ENCODE data around the gene TMEM45B. TPM values are rescaled to one million over a fixed set of nuclear protein-coding genes. Genes with fewer than 3 reads are reported as not detected.
"Not testable (repeated sequence)": the region's sequence is repeated elsewhere in the genome, so short reads cannot be mapped to it uniquely, and the experiment has no call there.

TMEM45B gene
- total and polyA plus RNA-seq, 2 experiments from 2014 or later: 97.2 to 114 TPM

- Histone ChIP-seq H3K9me3 (ENCODE audit: low read depth) (no peaks in the 10 kb centered on the region), H3K27ac (peak overlapping the region; percentile 64), H3K4me3 (no peak overlapping the region), H3K4me1 (ENCODE audit: insufficient read depth) (peaks cover 13% of the 10 kb centered on the region), H3K27me3 (no peaks in the 10 kb centered on the region), H3K9me2 (replicated peaks; ENCODE audit: insufficient read depth) (no peaks in the 10 kb centered on the region), H3K36me3 (replicated peaks; ENCODE audit: insufficient read depth, low read depth) (no peaks in the 10 kb centered on the region), H3K79me2 (no peaks in the 10 kb centered on the region), H2AFZ (no peak overlapping the region), H4K20me1 (ENCODE audit: insufficient read depth, poor library complexity, severe bottlenecking) (no peaks in the 10 kb centered on the region), H3K4me2 (no peak overlapping the region)
- TF ChIP-seq EZH2 (IDR thresholded peaks at IDR 0.05; ENCODE audit: borderline replicate concordance): no peak
- no peak for TF ChIP-seq CTCF (IDR thresholded peaks at IDR 0.05; ENCODE audit: poor library complexity)
- no peak for TF ChIP-seq EZH2phosphoT487 (IDR thresholded peaks at IDR 0.05; ENCODE audit: low read depth, severe bottlenecking, unreplicated experiment)
- DNase-seq (ENCODE audit: low spot score): no peak
- 91% methylated on average over 4 of the region's 4 CpGs for WGBS (ENCODE audit: low lambda C conversion rate, missing lambda C conversion rate)
These were observed 50.1 kb downstream of the TMEM45B start for GRCh38 chr11:129865701-129866100.

- H3K9me3 ChIP-seq (ENCODE audit: low read depth): no peaks in the 10 kb centered on the region
- no peaks in the 10 kb centered on the region for H3K79me2 ChIP-seq
- H2AFZ ChIP-seq: no peak overlapping the region
- no peaks in the 10 kb centered on the region for H4K20me1 ChIP-seq (ENCODE audit: insufficient read depth, poor library complexity, severe bottlenecking)
- no peak overlapping the region for H3K4me3 ChIP-seq
- no peak overlapping the region for H3K4me2 ChIP-seq
- 26% methylated on average over 3 of the region's 3 CpGs for WGBS (ENCODE audit: low lambda C conversion rate, missing lambda C conversion rate)
- no peaks in the 10 kb centered on the region for H3K9me2 ChIP-seq (replicated peaks; ENCODE audit: insufficient read depth)
- peak overlapping the region; percentile 64 for H3K27ac ChIP-seq
- H3K4me1 ChIP-seq (ENCODE audit: insufficient read depth): peaks cover 13% of the 10 kb centered on the region
- H3K36me3 ChIP-seq (replicated peaks; ENCODE audit: insufficient read depth, low read depth): no peaks in the 10 kb centered on the region
- peak; percentile 46 for DNase-seq (ENCODE audit: low spot score)
- H3K27me3 ChIP-seq: no peaks in the 10 kb centered on the region
- no peak for TF ChIP-seq EZH2phosphoT487 (IDR thresholded peaks at IDR 0.05; ENCODE audit: low read depth, severe bottlenecking, unreplicated experiment)
- no peak for TF ChIP-seq EZH2 (IDR thresholded peaks at IDR 0.05; ENCODE audit: borderline replicate concordance)
- TF ChIP-seq CTCF (IDR thresholded peaks at IDR 0.05; ENCODE audit: poor library complexity): no peak
These were observed 50.7 kb downstream of the TMEM45B start for GRCh38 chr11:129866311-129866710.

GRCh38 chr11:129868626-129869025 lies 53.0 kb downstream of the TMEM45B start:
- WGBS (ENCODE audit: low lambda C conversion rate, missing lambda C conversion rate): 83% methylated on average over 16 of the region's 16 CpGs
- not testable (repeated sequence) for H2AFZ ChIP-seq; H3K4me2 ChIP-seq; H3K36me3 ChIP-seq (replicated peaks; ENCODE audit: insufficient read depth, low read depth); H3K27me3 ChIP-seq; DNase-seq (ENCODE audit: low spot score); H4K20me1 ChIP-seq (ENCODE audit: insufficient read depth, poor library complexity, severe bottlenecking); H3K4me3 ChIP-seq; H3K9me3 ChIP-seq (ENCODE audit: low read depth); H3K9me2 ChIP-seq (replicated peaks; ENCODE audit: insufficient read depth); H3K79me2 ChIP-seq; H3K4me1 ChIP-seq (ENCODE audit: insufficient read depth); H3K27ac ChIP-seq

GRCh38 chr11:129871914-129872313 lies 56.3 kb downstream of the TMEM45B start:
- H3K27me3 ChIP-seq: no peaks in the 10 kb centered on the region
- H3K79me2 ChIP-seq: no peaks in the 10 kb centered on the region
- H3K9me3 ChIP-seq (ENCODE audit: low read depth): no peaks in the 10 kb centered on the region
- no peak for DNase-seq (ENCODE audit: low spot score)
- TF ChIP-seq EZH2phosphoT487 (IDR thresholded peaks at IDR 0.05; ENCODE audit: low read depth, severe bottlenecking, unreplicated experiment): no peak
- no peak for TF ChIP-seq CTCF (IDR thresholded peaks at IDR 0.05; ENCODE audit: poor library complexity)
- TF ChIP-seq EZH2 (IDR thresholded peaks at IDR 0.05; ENCODE audit: borderline replicate concordance): no peak
- no peaks in the 10 kb centered on the region for H3K9me2 ChIP-seq (replicated peaks; ENCODE audit: insufficient read depth)
- 86% methylated on average over 7 of the region's 7 CpGs for WGBS (ENCODE audit: low lambda C conversion rate, missing lambda C conversion rate)
- H2AFZ ChIP-seq: no peak overlapping the region
- H3K4me3 ChIP-seq: no peak overlapping the region
- H3K36me3 ChIP-seq (replicated peaks; ENCODE audit: insufficient read depth, low read depth): no peaks in the 10 kb centered on the region
- no peaks in the 10 kb centered on the region for H4K20me1 ChIP-seq (ENCODE audit: insufficient read depth, poor library complexity, severe bottlenecking)
- H3K4me1 ChIP-seq (ENCODE audit: insufficient read depth): no peaks in the 10 kb centered on the region
- H3K4me2 ChIP-seq: no peak overlapping the region
- H3K27ac ChIP-seq: no peak overlapping the region

Data from hepatocyte (in vitro differentiated cells).